CD4-positive, alpha-beta T cell (primary cell): ENCODE data around the gene ERFE. TPM values are rescaled to one million over a fixed set of nuclear protein-coding genes. Genes with fewer than 3 reads are reported as not detected.

Source experiments
- ATAC-seq: fragments of 200-7000 bp; cut with Tn5 transposase; one replicate; pipeline ENCODE4 v1.10.0; 2022; ENCODE audit warnings: mild to moderate bottlenecking; ENCODE audit not compliant: poor library complexity
- CTCF ChIA-PET: fragments of 350-600 bp; sonication (Branson Sonifier 250); formaldehyde crosslinking; loops from one replicate; lab custom pipeline; 2021; ENCODE audit warnings: antibody characterized with exemption, inconsistent platforms; lab: Charles Lee
- POLR2A ChIA-PET: fragments of 350-600 bp; sonication (Branson Sonifier 250); formaldehyde crosslinking; loops from one replicate; lab custom pipeline; 2021; ENCODE audit warnings: antibody characterized with exemption, inconsistent platforms; lab: Charles Lee
- DNase-seq, 14 experiments: peaks; one replicate each; pipeline ENCODE4 v3.0.0-alpha.2; 2013 to 2020; ENCODE audit warnings: mixed read lengths in 2 of 14
- H3K27ac ChIP-seq, 2 donors: one replicate each; pipeline versions ENCODE4 v1.5.1 to v1.7.0; 2013; ENCODE audit warnings: low read length in 2 of 2, low read depth in 1 of 2, mild to moderate bottlenecking in 1 of 2
- H3K27me3 ChIP-seq, 2 experiments: 1 replicate in 1 of 2; 2 replicates in 1 of 2; pipeline versions ENCODE4 v1.6.1 to v1.7.0; 2013; ENCODE audit warnings: low read length in 2 of 2, control low read depth in 1 of 2, mild to moderate bottlenecking in 1 of 2, moderate library complexity in 1 of 2; ENCODE audit not compliant: insufficient read depth in 2 of 2, control insufficient read depth in 1 of 2
- H3K36me3 ChIP-seq: one replicate; pipeline ENCODE4 v1.6.1; 2013; ENCODE audit warnings: low read length, control low read depth; ENCODE audit not compliant: insufficient read depth
- H3K4me1 ChIP-seq: one replicate; pipeline ENCODE4 v1.6.1; 2013; ENCODE audit warnings: low read length, control low read depth; ENCODE audit not compliant: insufficient read depth
- H3K4me3 ChIP-seq: one replicate; pipeline ENCODE4 v1.5.1; 2013; ENCODE audit warnings: mild to moderate bottlenecking, low read length, moderate library complexity
- H3K9me3 ChIP-seq, 2 experiments: 1 replicate in 1 of 2; 2 replicates in 1 of 2; pipeline versions ENCODE4 v1.6.1 to v1.7.0; 2013; ENCODE audit warnings: low read length in 2 of 2, mild to moderate bottlenecking in 2 of 2, control low read depth in 1 of 2, moderate library complexity in 1 of 2; ENCODE audit not compliant: control insufficient read depth in 1 of 2, insufficient read depth in 1 of 2
- H3K27ac Mint-ChIP-seq: one replicate; pipeline ENCODE4 v1.8.0; 2020; ENCODE audit warnings: mixed read lengths
- H3K27me3 Mint-ChIP-seq: one replicate; pipeline ENCODE4 v1.8.0; 2021; ENCODE audit warnings: mixed read lengths
- H3K36me3 Mint-ChIP-seq: one replicate; pipeline ENCODE4 v1.8.0; 2021; ENCODE audit warnings: low read depth, mixed read lengths
- H3K4me1 Mint-ChIP-seq: one replicate; pipeline ENCODE4 v1.8.0; 2021; ENCODE audit warnings: low read depth, mixed read lengths
- H3K4me3 Mint-ChIP-seq: one replicate; pipeline ENCODE4 v1.8.0; 2020; ENCODE audit warnings: mild to moderate bottlenecking, mixed read lengths
- H3K9me3 Mint-ChIP-seq: one replicate; pipeline ENCODE4 v1.8.0; 2020; ENCODE audit warnings: mixed read lengths
- CTCF ChIP-seq: fragments of 200-600 bp; IDR thresholded peaks from one replicate; pipeline ENCODE4 v1.8.0; 2022; ENCODE audit warnings: antibody characterized with exemption, mild to moderate bottlenecking
- intact Hi-C, 2 experiments: fragments of 100-400 bp; cut with DNase I in 1 of 2; cut with micrococcal nuclease in 1 of 2; formaldehyde crosslinking; loops; one replicate each; pipeline versions ENCODE4 v1.15.1 to v1.9.0; 2023 to 2025; cut with DNase I, micrococcal nuclease
- total RNA-seq, 174 experiments: library from RNA in 2 of 174; stranded (reverse) in 2 of 174; gene quantifications; one replicate each; pipeline ENCODE4 v1.2.3 and lab custom pipeline; 2021 to 2026

Gene ERFE
- total RNA-seq, 2 experiments from 2014 or later, result not detected

- H3K27ac ChIP-seq, result no peak overlapping the region
- Mint-ChIP-seq H3K36me3 (no peaks in the 10 kb centered on the region), H3K27me3 (no peaks in the 10 kb centered on the region), H3K4me1 (no peaks in the 10 kb centered on the region), H3K4me3 (no peak overlapping the region), H3K9me3 (no peaks in the 10 kb centered on the region), H3K27ac (no peak overlapping the region)
- H3K9me3 ChIP-seq, result no peaks in the 10 kb centered on the region
- no peak overlapping the region for H3K4me3 ChIP-seq
- DNase-seq (no peak), ATAC-seq (no peak)
- ChIA-PET POLR2A (no interaction called here), CTCF (no interaction called here)
- TF ChIP-seq CTCF, result no peak
- H3K4me1 ChIP-seq, result no peaks in the 10 kb centered on the region
- no peaks in the 10 kb centered on the region for H3K27me3 ChIP-seq
- intact Hi-C loops, result no loop called here
- no peaks in the 10 kb centered on the region for H3K36me3 ChIP-seq
Observed at GRCh38 chr2:238149841-238150572, 8.8 kb upstream of the ERFE start.

GRCh38 chr2:238150686-238151085 lies 8.1 kb upstream of the ERFE start:
- TF ChIP-seq CTCF, result no peak
- no peaks in the 10 kb centered on the region for H3K27me3 ChIP-seq
- H3K36me3 Mint-ChIP-seq, result no peaks in the 10 kb centered on the region
- H3K4me1 ChIP-seq, result no peaks in the 10 kb centered on the region
- H3K4me3 Mint-ChIP-seq, result no peak overlapping the region
- H3K36me3 ChIP-seq, result no peaks in the 10 kb centered on the region
- DNase-seq, result no peak
- H3K27ac ChIP-seq, result no peak overlapping the region
- H3K9me3 ChIP-seq, result no peaks in the 10 kb centered on the region
- no peak overlapping the region for H3K4me3 ChIP-seq
- no peaks in the 10 kb centered on the region for H3K4me1 Mint-ChIP-seq
- ChIA-PET POLR2A (no interaction called here), CTCF (no interaction called here)
- no peaks in the 10 kb centered on the region for H3K27me3 Mint-ChIP-seq
- intact Hi-C loops, result no loop called here
- no peak overlapping the region for H3K27ac Mint-ChIP-seq
- ATAC-seq, result no peak
- no peaks in the 10 kb centered on the region for H3K9me3 Mint-ChIP-seq

- no peaks in the 10 kb centered on the region for H3K4me1 Mint-ChIP-seq
- ChIA-PET POLR2A (no interaction called here), CTCF (no interaction called here)
- H3K4me3 Mint-ChIP-seq, result no peak overlapping the region
- H3K9me3 Mint-ChIP-seq, result no peaks in the 10 kb centered on the region
- H3K27ac Mint-ChIP-seq, result no peak overlapping the region
- H3K36me3 ChIP-seq, result no peaks in the 10 kb centered on the region
- intact Hi-C loops, result no loop called here
- H3K4me1 ChIP-seq, result no peaks in the 10 kb centered on the region
- H3K4me3 ChIP-seq, result no peak overlapping the region
- no peak overlapping the region for H3K27ac ChIP-seq
- TF ChIP-seq CTCF, result no peak
- ATAC-seq, result no peak
- no peaks in the 10 kb centered on the region for H3K27me3 Mint-ChIP-seq
- no peaks in the 10 kb centered on the region for H3K27me3 ChIP-seq
- DNase-seq, result no peak
- H3K36me3 Mint-ChIP-seq, result no peaks in the 10 kb centered on the region
- no peaks in the 10 kb centered on the region for H3K9me3 ChIP-seq
Observed at GRCh38 chr2:238151205-238151604, 7.6 kb upstream of the ERFE start.
